HG03039 (cell line): Measurements from ENCODE around the gene ANKDD1B.
"Not testable (repeated sequence)": the region's sequence is repeated elsewhere in the genome, so short reads cannot be mapped to it uniquely, and the experiment has no call there.

Source experiments
- ATAC-seq: cut with Tn5 transposase; IDR thresholded peaks from one replicate; pipeline ENCODE4 v1.9.1; 2021; ENCODE audit warnings: mild to moderate bottlenecking, moderate library complexity; ENCODE audit not compliant: unreplicated experiment

Gene ANKDD1B

DNA sequence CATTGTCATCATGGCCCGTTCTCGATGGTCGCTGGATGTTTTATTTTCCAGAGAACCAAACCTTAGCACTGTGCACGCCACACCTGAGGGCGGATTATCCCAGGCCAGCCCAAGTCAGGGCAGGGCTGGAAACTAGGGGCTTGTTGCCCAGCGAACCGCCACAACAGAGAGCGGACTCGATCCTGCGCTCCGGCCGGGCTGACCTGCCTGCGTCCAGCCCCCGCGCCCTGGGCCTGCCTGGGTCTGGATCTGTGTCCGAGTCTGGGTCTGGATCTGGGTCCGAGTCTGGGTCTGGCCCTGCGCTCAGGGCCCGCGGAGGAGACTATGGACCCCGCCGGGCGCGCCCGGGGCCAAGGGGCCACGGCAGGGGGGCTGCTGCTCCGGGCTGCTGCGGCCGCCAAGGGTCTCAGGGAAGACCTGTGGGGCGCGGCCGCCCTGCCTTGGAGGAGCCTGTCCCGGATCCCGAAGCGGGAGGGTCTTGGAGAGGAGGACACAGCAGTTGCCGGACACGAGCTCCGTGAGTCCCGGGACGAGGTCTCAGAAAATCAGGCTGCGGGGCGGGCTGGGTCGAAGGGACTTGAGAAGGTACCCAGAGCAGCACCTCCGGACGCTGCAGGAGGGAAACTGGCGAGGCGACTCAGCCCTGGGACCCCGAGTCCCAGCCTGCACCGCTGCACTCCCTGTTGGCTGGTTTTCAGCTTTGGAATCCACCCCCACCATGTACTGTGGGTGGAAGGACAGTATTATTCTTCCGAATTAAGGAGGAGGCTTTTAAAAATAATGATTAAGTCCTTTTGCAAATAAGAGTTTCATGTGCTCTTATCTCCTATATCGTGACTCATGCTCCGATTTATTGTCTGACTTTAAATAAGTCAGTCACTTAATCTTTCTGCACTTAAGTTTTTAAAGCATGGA, at the start of gene ANKDD1B:
Gene ANKDD1B (plus strand): TSS at position 143 of the 915 bp plus-strand sequence. CDS start 182 bp downstream, at position 325.
- ATAC-seq: no peak

DNA sequence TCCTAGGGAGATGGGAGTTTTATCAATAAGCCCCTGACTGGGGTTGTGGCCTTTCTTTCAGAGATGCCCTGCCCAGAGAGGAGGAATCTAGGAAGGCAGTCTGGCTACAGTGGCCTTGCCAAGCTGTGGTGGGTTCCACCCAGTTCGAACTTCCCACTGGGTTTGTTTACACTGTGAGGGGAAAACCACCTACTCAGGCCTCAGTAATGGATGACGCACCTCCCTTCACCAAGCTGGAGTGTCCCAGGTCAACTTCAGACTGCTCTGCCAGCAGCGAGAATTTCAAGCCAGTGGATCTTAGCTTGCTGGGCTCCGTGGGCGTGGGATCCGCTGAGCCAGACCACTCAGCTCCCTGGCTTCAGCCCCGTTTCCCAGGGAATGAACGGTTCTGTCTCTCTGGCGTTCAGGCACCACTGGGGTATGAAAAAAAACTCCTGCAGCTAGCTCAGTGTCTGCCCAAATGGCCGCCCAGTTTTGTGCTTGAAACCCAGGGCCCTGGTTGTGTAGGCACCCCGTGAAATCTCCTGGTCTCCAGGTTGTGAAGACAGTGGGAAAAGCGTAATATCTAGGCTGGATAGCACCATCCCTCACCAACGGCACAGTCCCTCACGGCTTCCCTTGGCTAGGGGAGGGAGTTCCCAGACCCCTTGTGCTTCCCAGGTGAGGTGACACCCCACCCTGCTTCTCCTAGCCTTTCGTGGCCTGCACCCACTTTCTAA, 45.1 kb upstream of the ANKDD1B start:
- ATAC-seq: not testable (repeated sequence)

DNA sequence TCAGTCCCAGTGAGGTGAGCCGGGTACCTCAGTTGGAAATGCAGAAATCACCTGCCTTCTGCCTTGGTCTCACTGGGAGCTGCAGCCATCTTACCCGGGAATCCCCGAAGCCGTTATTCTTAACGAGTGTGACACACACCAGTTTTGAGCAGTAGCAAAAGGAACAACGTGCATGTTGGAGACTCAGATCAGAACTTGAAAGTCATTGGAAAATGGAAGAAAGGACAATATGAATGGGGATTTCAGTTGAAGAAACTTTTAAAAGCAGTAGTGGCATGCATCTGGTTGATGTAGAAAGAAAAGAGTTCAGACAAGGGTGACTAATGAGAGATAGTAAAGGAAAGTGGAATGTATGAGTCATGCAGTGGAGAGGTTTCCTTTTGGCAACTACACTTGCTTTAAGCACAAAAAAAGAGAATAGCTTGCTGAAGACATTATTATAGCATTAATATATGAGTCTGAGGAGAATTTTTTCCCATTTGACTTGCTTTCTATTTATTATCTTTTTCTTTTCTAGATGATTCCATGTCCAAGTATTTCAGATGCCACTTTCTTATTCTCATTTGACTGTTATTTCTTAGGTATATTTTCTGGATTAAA, 44.4 kb upstream of the ANKDD1B start:
- ATAC-seq: peak; percentile 74

DNA sequence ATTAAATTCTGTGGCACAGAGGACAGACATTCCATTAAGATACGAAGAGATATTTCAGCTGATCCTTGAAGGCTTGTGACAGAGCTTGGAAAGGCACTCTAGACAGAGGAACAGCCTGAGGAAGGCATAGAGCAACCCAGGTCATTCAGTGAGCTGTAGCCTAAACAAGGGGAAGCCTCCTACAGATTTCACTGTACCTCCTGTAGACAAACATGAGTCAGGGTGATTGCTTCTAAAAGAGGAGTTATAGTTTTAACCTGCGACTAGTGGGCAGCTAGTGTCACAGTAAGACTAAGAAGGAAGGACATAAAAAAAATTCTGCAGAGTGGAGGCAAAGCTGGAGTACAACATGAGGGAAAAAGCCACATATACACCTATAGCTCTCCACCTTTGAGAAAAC, 43.5 kb upstream of the ANKDD1B start:
- peak; percentile 48 for ATAC-seq

DNA sequence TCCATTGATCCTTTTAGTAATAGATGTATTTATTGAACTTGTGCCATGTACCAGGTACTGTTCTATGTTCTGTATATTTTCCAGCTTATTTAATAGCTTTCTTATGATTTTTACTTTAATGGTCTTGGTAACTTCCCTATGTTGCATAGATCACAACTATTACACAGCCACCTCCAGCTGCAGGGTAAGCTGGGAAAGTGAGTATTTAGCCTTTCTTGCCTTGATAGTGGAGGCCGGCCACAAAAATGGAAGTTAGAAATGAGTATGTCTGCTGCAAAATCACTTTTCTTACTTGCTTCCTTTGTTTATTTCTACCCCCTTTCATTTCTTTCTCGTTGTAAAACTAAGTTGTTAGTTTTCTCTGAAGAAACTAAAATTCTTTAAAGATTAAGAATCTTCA, 43.1 kb upstream of the ANKDD1B start:
- ATAC-seq: no peak

DNA sequence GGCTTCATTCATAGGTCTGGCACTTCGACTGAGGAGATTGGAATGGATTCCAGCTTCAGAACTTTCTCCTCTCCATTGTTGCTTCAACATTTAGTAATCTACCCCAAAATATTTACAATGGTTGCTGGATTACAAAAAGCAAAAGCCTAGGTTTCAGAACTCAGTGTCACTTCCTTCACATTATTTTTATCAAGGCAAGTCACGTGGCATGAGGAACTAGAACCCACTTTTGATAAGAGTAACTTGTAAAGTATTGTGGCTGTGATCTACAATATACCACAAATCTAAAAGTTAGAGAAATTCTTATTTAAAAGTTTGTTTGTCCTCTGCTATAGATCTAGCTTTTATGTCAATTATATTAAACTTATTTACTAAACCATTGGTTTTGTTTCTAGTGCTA, 39.7 kb upstream of the ANKDD1B start:
- ATAC-seq: no peak

DNA sequence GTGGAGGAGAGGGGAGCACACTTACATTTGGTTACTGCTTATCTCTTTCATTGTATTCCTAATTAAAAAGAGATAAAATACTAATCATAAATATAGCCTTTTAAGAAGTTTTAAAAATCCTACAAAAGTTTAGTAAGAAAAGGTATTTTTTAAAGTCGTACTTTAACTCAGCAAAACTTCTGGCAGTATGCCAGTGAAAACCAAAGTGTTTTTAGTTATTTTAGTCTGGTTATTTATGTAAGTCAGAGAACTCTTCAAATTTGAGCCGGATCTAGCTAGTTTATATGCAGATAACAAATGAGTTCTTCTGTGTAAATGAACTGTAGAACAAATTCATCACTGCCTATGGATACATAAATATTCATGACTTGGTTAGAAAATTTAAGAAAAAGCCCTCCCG, 36.5 kb upstream of the ANKDD1B start:
- ATAC-seq: peak; percentile 24

DNA sequence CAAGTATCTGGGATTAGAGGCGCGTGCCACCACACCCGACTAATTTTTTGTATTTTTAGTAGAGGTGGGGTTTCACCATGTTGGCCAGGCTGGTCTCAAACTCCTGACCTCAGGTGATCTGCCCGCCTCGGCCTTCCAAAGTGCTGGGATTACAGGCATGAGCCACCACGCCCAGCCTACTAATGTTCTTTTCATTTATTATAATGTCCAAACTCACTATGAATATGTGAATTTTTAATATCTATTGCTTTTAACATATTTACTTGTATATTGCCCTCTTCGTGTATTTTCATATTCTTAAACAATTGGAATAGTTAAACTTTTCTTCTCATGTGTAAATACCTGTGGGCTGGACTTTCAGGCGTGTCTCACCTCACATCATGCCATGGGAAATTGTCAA, 33.0 kb upstream of the ANKDD1B start:
- ATAC-seq: not testable (repeated sequence)

DNA sequence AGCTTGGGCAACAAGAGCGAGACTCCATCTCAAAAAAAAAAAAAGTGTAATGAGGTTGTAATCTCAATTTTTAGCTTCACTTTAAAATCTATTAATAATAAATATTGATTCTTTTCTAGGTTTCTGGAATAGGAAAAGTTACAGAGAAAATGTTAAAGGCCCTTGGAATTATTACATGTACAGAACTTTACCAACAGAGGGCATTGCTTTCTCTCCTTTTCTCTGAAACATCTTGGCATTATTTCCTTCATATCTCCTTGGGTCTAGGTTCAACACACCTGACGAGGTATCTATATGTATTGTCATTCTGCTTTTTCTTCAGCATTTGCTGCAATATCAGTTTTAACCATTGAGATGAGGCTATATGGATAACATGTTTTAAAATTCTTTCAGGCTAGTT, 26.6 kb upstream of the ANKDD1B start:
- no peak for ATAC-seq

DNA sequence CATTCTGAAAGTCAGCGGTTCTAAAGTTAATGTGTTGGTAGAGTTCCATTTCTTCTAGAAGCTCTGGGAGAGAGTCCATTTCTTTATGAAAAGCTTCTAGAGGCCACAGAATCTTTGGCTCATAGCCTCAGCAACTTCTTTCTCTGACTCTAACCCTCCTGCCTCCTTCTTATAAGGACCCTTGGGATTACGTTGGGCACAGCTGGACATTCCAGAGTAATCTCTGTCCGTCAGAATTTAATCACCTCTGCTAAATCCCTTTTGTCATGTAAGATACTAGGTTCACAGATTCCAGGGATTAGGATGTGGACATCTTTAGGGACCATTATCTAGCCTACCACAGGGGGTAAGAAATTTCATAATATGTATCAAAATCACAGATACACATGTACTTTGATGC, 22.6 kb upstream of the ANKDD1B start:
- ATAC-seq: no peak

DNA sequence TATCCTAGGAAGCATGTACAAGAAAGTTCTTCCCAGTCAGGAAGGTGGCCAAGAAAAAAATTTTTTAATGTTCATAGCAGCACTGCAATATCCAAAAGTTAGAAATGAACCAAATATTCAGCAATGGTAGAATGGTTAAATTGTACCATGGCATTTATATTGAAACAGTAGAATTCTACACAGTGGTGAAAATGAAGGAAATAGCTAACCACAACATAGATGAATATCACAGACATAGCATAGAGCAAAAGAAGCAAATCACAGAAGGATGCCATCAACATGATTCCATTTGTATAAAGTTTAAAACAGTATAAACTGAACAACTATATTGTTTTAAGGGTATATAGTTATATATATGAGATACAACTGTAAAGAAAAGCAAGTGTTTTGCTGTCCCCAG, 10.7 kb upstream of the ANKDD1B start:
- no peak for ATAC-seq

DNA sequence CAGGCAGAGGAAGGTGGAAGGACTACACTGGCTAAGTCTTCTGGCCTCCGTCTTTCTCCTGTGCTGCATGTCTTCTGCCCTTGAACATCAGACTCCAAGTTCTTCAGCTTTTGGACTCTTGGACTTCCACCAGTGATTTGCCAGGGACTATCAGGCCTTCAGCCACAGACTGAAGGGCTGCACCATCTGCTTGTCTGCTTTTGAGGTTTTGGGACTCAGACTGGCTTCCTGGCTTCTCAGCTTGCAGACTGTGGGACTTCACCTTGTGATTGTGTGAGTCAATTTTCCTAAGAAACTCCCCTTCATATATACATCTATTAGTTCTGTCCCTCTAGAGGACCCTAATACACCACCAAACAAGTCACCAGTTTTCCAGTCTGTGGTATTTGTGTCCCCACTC, 9.7 kb upstream of the ANKDD1B start:
- no peak for ATAC-seq

DNA sequence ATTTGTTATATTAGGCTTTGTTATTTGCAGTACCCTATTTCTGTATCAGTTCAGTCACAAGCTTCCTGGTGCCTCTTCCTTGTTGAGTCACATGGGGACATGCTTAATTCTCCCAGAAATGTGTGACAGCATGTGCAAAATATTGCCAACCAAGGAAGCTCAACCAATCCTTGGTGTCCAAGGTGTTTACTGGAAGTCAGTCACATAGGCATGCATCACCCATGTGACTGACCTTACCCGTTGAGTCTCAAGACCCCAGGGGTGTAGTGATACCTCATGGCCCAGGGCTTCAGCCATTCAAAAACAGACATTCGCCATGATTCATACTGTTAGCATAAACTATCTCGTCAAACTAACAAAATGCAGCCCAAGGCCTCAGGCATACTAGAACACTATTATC, 9.3 kb upstream of the ANKDD1B start:
- no peak for ATAC-seq

DNA sequence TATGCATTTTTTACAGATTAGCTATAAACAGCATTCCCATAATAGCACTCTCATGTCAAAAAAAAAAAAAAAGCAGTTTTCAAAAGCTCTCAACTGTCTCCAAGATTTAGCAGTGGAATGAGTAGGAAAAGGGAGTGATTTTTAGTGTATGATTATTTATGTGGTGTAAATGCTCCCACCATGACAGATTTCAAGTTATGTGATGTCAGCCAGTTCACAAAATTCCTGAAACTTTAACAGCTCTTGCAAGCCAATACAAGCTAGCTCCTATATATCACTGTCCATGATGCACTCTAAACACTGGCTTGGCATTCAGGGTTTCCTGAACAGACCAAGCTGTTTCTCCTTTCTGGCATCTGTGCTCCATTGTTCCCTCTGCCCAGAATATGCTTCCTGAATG, 7.9 kb upstream of the ANKDD1B start:
- ATAC-seq: no peak

DNA sequence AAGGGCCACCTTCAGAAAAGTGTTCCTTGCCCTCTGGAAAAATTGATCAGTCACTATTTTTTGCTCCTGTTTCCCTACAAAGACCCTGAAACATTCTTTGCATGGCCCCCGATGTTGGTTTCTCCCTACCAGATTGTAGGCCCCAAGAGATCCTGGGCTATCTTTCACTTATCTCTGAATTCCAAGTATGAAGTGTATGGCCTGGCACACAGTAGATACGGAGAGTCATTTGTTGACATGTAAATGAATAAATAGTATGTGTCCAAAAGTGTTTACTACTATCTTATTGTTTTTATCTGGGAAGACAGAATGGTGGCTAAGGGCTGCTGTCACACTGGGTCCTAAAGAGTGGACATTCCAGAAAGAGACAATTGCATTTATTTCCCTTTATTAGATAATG, 7.4 kb upstream of the ANKDD1B start:
- ATAC-seq: no peak

DNA sequence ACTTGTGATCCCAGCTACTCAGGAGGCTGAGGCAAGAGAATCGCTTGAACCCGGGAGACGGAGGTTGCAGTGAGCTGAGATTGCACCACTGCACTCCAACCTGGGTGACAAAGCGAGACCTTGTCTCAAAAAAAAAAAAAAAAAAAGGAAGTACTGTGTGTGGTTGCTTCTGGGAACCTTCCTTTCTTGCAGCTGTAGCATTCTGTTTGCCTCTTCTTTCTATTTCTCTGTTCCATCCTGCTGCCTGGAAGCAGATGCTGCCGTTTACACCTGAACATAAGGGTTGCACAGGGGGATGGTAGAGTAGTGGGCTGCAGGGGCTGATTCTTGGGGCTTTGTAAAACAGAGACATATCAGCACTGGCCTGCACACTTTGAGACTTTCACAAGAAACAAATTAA, 3.9 kb upstream of the ANKDD1B start:
- not testable (repeated sequence) for ATAC-seq

DNA sequence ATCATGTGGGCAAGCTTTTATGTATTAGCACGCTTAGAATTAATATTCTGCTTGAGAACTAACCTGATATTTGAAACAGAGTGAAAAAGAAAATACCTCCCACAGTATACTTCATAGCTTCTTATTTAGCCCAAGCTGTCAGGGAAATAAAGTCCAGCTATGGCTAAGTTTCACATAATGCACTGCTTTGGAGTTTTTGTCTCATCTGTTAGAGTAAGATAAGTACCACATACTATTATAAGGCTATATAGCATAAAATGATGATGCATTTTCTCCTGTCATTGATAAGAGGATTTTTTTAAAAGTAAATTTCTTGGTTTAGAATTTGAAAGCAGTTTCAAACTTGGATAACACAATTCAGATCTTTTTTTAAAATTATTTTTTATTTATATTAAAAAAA, 2.4 kb upstream of the ANKDD1B start:
- no peak for ATAC-seq

DNA sequence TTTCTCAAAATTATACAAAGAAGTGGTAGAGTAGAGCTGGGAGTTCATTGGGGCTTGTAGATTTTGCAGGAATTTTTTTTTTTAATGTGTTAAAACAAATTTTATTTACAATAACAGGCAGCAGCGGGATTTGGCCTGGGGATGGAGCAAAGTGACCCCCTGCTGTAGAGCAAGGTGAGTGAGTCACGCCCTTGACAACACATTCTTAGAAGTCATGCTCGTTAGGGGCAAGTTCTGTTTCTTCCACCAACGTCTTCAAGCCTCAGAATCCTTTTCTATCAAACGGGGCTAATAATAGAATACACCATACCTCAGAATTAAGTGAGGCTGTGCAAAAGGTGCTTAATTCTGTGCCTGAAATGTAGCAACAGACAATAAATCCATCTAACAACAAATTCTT, 1.1 kb upstream of the ANKDD1B start:
- no peak for ATAC-seq

DNA sequence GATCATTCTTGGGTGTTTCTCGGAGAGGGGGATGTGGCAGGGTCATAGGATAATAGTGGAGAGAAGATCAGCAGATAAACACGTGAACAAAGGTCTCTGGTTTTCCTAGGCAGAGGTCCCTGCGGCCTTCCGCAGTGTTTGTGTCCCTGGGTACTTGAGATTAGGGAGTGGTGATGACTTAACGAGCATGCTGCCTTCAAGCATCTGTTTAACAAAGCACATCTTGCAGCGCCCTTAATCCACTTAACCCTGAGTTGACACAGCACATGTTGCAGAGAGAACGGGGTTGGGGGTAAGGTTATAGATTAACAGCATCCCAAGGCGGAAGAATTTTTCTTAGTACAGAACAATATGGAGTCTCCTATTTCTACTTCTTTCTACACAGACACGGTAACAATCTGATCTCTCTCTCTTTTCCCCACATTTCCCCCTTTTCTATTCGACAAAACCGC, 368 bp upstream of the ANKDD1B start:
- not testable (repeated sequence) for ATAC-seq

DNA sequence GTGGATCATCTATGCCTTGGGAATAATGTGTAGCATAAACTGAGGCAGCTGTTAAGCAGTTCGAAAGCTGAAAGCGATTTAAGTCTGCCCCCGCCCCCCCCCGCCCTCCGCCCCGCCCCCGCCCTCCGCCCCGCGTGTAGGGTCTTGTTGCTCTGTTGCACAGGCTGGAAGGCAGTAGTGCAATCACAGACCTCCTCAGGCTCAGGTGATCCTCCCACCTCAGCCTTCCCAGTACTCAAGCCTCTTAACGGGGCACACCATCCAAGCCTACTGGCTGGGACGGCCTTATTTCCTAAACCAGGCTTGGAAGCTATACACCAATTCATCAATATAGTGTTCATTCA, 945 bp downstream of the ANKDD1B start:
- no peak for ATAC-seq

DNA sequence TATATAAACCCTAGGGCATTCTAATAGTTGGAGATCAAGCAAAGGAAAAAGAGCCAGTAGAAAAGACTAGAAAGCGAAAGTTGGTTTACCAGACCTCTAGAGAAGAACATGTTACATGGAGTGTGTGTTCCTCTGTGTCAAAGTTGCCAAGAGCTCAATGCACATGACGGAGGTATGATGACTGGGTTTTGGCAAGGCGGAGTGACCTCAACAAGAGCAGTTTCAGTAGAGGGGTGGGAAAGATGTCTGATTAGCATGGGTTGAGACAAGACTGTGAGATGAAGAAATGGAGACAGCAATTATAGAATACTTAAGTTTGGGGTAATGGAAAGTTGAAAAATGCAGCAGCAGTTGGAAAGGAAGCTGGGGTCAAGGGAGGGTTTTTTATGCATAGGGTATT, 1.6 kb downstream of the ANKDD1B start:
- no peak for ATAC-seq

DNA sequence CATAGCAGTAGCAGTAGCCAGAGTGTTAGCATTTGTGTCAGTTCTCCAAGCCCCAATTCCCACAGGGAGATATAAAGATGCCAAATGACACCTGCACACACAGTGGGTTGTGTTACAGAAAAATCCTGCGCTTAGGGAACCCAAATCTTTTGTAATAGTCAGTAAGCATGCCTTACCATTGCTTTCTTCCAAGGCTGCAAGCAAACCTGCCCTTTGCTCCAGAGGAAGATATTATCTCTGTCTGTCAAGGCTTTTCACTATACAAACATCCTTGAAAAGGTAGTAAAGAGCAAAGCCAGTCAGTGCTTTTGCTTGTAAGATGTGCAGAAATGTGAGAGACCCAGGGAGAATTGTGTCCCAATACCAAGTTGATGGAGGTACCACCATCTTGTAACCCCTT, 2.9 kb downstream of the ANKDD1B start:
- no peak for ATAC-seq
